B cell (primary cell): ENCODE measurements around the gene PARD3.

Experiments
- CTCF ChIP-seq: fragments of 200-600 bp; IDR thresholded peaks from one replicate; pipeline ENCODE4 v1.8.0; 2022; ENCODE audit warnings: antibody characterized with exemption, mild to moderate bottlenecking
- EZH2 ChIP-seq: IDR thresholded peaks from 2 replicates; pipeline ENCODE4 v1.6.1; 2012; ENCODE audit warnings: borderline replicate concordance, low read depth, mild to moderate bottlenecking, moderate library complexity, low read length; ENCODE audit not compliant: insufficient read depth, poor library complexity, severe bottlenecking

GRCh38 chr10:34430685-34431084, 384.4 kb downstream of the PARD3 start:
- no peak for TF ChIP-seq EZH2
- TF ChIP-seq CTCF = no peak
